Esophagus muscularis mucosa (tissue), 4 donors: ENCODE measurements around the gene GJB6. TPM values are rescaled to one million over a fixed set of nuclear protein-coding genes. Genes with fewer than 3 reads are reported as not detected.
A peak's percentile ranks its signal among the peaks of the same experiment; 100 is the strongest.

Experiments
- DNase-seq: peaks from one replicate; pipeline ENCODE4 v3.0.0-alpha.2; 2017; ENCODE audit errors: extremely low spot score
- H3K27ac ChIP-seq, 4 donors: fragments of 200-600 bp; sonication (generic); replicated peaks in 1 of 4; 1 replicate in 3 of 4; 2 replicates in 1 of 4; pipeline ENCODE4 v1.5.1; 2016 to 2019; ENCODE audit warnings: mild to moderate bottlenecking in 1 of 4
- H3K27me3 ChIP-seq, 4 donors: fragments of 200-600 bp; sonication (generic); one replicate each; pipeline versions ENCODE4 v1.5.1 to v1.6.0; 2016 to 2019
- H3K36me3 ChIP-seq, 4 donors: fragments of 200-600 bp; sonication (generic); one replicate each; pipeline ENCODE4 v1.5.1; 2016 to 2019
- H3K4me1 ChIP-seq, 4 donors: fragments of 200-600 bp; sonication (generic); one replicate each; pipeline ENCODE4 v1.5.1; 2016 to 2019
- H3K4me3 ChIP-seq, 4 donors: fragments of 200-600 bp; sonication (generic); 1 replicate in 2 of 4; 2 replicates in 2 of 4; pipeline ENCODE4 v1.5.1; 2016 to 2019; ENCODE audit warnings: mild to moderate bottlenecking in 4 of 4, moderate library complexity in 1 of 4
- H3K9me3 ChIP-seq, 4 donors: fragments of 200-600 bp; sonication (generic); 1 replicate in 3 of 4; 2 replicates in 1 of 4; pipeline ENCODE4 v1.5.1; 2016 to 2019
- EP300 ChIP-seq: sonication (generic); formaldehyde crosslinking; IDR thresholded peaks from one replicate; pipeline ENCODE4 v1.6.1; 2017; ENCODE audit warnings: antibody characterized with exemption
- POLR2A ChIP-seq: fragments of 450-650 bp; IDR thresholded peaks from one replicate; pipeline ENCODE4 v1.6.1; 2017; ENCODE audit warnings: antibody characterized with exemption, moderate library complexity, mild to moderate bottlenecking, low read depth
- POLR2AphosphoS5 ChIP-seq, 2 donors: sonication (generic); formaldehyde crosslinking; IDR thresholded peaks; one replicate each; pipeline ENCODE4 v1.6.1; 2017; ENCODE audit warnings: antibody characterized with exemption in 2 of 2
- WGBS: methylation state at CpG from one replicate; pipeline ENCODE4 v1.1.5; 2018; 5-methylcytosine and 5-hydroxymethylcytosine counted together
- intact Hi-C: fragments of 100-400 bp; cut with DNase I; formaldehyde crosslinking; loops from one replicate; pipeline ENCODE4 v1.15.1; 2023
- total RNA-seq, 4 donors: library from RNA; depleted of rRNA; stranded (reverse); fragments of >200 nt; gene quantifications; one replicate each; pipeline versions ENCODE4 v1.1.0 to v1.2.1, GENCODE V29; 2016
- TF ChIP-seq, protein P1 (sequence below), 3 experiments: fragments of 200-600 bp in 2 of 3; fragments of 450-650 bp in 1 of 3; sonication (generic) in 2 of 3; IDR thresholded peaks; one replicate each; pipeline ENCODE4 v1.5.1; 2017 to 2019; ENCODE audit warnings: antibody characterized with exemption in 3 of 3, mild to moderate bottlenecking in 2 of 3, moderate library complexity in 1 of 3

GJB6 gene
- total RNA-seq, 4 donors from 2014 or later: not detected

DNA sequence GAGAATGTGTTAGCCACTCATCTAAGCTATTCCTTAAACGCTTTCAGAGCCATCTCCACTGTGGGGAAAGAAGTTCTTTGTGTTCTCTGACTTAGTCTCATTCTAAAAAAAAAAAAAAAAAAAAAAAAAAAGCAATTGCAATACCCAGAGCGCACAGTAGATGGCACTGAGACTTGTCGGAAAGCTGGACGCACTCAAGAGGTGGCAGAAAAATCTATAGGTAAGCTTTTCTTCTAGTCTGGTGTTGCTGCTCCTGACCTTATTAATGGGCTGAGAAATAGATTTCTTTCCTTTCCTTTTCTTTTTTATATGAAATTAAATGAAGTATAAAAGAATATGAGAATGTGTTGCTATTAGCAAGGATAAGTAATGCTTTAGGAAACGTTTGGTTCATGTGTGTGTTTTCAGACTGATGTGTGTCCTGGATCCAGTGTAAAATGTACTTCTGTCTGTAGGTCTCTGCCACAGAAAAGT, 34.7 kb downstream of the GJB6 start:
- Histone ChIP-seq H3K4me3 (no peak overlapping the region), H3K9me3 (peaks cover 0 to 9% (median 6%) of the 10 kb centered on the region in 4 donors), H3K4me1 (peaks cover 14 to 22% (median 19%) of the 10 kb centered on the region in 4 donors), H3K27me3 (peaks cover 3 to 48% (median 29%) of the 10 kb centered on the region in 4 donors), H3K27ac (no peak overlapping the region), H3K36me3 (no peaks in the 10 kb centered on the region)
- intact Hi-C loops: no loop called here
- TF ChIP-seq, protein P1, sequence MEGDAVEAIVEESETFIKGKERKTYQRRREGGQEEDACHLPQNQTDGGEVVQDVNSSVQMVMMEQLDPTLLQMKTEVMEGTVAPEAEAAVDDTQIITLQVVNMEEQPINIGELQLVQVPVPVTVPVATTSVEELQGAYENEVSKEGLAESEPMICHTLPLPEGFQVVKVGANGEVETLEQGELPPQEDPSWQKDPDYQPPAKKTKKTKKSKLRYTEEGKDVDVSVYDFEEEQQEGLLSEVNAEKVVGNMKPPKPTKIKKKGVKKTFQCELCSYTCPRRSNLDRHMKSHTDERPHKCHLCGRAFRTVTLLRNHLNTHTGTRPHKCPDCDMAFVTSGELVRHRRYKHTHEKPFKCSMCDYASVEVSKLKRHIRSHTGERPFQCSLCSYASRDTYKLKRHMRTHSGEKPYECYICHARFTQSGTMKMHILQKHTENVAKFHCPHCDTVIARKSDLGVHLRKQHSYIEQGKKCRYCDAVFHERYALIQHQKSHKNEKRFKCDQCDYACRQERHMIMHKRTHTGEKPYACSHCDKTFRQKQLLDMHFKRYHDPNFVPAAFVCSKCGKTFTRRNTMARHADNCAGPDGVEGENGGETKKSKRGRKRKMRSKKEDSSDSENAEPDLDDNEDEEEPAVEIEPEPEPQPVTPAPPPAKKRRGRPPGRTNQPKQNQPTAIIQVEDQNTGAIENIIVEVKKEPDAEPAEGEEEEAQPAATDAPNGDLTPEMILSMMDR (IDR thresholded peaks at IDR 0.05): peak; percentile 51 to 65 (median 58)
- TF ChIP-seq POLR2AphosphoS5 (IDR thresholded peaks at IDR 0.05): no peak
- 13% methylated on average over 5 of the region's 5 CpGs for WGBS
- DNase-seq: no peak

DNA sequence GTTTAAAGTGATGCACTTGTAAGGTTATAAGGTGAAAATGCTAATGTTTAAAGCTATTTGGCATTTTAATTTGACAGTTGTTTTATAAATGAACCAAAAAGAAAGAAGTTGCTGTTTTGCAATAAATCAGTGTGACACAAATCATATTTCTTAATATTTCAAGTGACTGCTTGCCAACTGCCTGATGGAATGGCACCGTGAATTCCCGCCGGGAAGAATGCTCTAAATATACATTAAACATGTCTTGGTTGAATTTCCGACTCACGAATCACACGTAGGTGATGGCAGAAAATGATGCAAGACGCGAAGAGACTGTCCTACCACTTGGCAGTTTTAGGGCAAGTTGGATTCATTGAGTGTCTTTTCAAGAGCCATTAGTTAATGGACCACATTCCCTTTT, 36.3 kb downstream of the GJB6 start:
- peaks cover 20 to 29% (median 27%) of the 10 kb centered on the region in 4 donors for H3K4me1 ChIP-seq
- no peak for TF ChIP-seq EP300
- TF ChIP-seq POLR2A: no peak
- TF ChIP-seq, protein P1 (IDR thresholded peaks at IDR 0.05): no peak
- no peak for TF ChIP-seq POLR2AphosphoS5 (IDR thresholded peaks at IDR 0.05)
- intact Hi-C loops: no loop called here

DNA sequence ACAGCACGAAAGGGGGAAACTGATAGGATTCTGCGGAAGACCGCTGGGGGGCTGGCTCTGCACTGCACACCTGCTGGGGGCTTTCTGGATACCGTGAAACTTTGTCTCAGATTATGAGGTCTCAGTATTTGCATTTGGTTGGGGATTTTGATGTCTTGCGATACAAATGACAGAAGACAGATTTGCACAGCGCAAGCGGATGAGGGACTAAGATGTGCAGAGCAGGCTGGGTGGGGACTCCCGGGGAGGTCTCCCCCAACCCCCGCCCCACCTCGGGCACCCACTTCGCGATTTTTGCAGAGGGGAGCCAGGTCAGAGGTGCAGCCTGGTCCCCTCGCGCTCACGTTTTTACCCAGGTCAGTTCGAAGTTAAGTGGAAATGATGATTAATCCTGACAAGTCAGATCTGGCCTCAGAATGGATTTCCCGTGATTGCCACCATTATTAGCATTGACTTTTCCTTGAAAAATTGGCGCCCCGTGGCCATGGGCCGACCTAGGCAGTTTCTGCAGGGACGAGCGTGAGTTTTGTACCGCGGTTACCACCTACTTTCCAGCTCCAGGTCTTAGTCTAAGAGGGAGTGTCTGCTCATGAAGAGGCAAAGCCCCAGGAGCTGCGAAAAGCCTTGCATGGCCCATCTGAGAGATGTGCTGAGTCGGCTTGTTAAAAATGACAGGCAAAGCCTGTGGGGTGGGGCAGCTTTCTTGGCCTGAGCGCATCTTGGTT, 38.0 kb downstream of the GJB6 start:
- intact Hi-C loops: no loop called here
- 17% methylated on average over 19 of the region's 27 CpGs for WGBS
- peak; percentile 85 for DNase-seq
- no peak for TF ChIP-seq POLR2AphosphoS5 (IDR thresholded peaks at IDR 0.05)
- no peak for TF ChIP-seq EP300
- TF ChIP-seq, protein P1 (IDR thresholded peaks at IDR 0.05): no peak
- TF ChIP-seq POLR2A: no peak
- peaks cover 20 to 29% (median 27%) of the 10 kb centered on the region in 4 donors for H3K4me1 ChIP-seq
- H3K27me3 ChIP-seq: peaks cover 3 to 66% (median 35%) of the 10 kb centered on the region in 4 donors
- H3K9me3 ChIP-seq: no peaks in the 10 kb centered on the region
- H3K27ac ChIP-seq: no peak overlapping the region
- peak overlapping the region; percentile 55 to 68 (median 60) for H3K4me3 ChIP-seq
- H3K36me3 ChIP-seq: no peaks in the 10 kb centered on the region

More for the DNA sequence above, 36.3 kb downstream of the GJB6 start:
- WGBS: 77% methylated on average over 8 of the region's 8 CpGs
- Histone ChIP-seq H3K27me3 (peaks cover 3 to 64% (median 35%) of the 10 kb centered on the region in 4 donors), H3K27ac (no peak overlapping the region), H3K36me3 (no peaks in the 10 kb centered on the region), H3K9me3 (no peaks in the 10 kb centered on the region), H3K4me3 (no peak overlapping the region)
- peak; percentile 83 for DNase-seq

DNA sequence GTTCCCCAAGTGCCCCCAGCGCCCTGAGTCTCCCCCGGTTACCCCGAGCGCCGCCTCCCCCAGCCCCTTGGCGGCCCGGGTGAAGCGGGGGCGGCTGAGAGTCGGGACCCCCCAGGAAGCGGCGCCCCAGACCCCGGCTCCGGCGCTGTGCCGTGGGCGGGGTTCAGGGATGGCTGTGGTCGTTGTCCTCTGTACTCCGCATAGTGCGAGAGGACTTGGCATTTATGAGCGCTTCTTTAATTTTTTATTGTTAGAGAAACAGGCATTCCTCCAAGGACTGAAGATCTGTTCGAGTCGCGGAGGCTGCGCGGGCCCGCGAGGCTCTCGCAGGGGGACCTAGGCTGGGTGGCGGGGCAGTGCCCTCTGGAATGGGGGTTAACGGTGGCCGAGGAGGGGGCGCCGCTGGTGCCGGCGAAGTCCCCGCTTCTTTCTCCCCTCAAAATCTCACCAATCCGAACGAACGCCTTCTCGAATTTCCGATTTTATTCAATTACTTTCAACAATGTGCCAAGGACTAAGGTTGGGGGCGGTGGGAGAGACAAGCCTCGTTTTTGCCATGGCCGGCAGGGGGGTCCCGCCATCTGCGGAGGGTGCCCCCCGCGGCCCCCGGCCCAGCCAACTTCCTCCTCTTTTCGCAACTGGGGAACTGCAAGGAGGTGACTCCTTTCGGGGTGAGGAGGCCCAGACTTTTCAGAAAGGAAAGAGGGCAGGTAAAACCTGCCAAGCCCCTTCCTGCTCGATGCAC, 38.8 kb downstream of the GJB6 start:
- H3K9me3 ChIP-seq: no peaks in the 10 kb centered on the region
- H3K27ac ChIP-seq: no peak overlapping the region
- TF ChIP-seq EP300 (no peak), POLR2AphosphoS5 (IDR thresholded peaks at IDR 0.05) (no peak), POLR2A (no peak)
- TF ChIP-seq, protein P1 (IDR thresholded peaks at IDR 0.05): no peak
- peak overlapping the region; percentile 55 to 68 (median 60) for H3K4me3 ChIP-seq
- H3K4me1 ChIP-seq: peaks cover 20 to 29% (median 27%) of the 10 kb centered on the region in 4 donors
- WGBS: 1% methylated on average over 32 of the region's 53 CpGs
- DNase-seq: peak; percentile 88
- H3K36me3 ChIP-seq: no peaks in the 10 kb centered on the region
- intact Hi-C loops: no loop called here
- peaks cover 3 to 66% (median 35%) of the 10 kb centered on the region in 4 donors for H3K27me3 ChIP-seq
